ENCODE results near the gene TARBP2. TPM values are rescaled to one million over a fixed set of nuclear protein-coding genes. Genes with fewer than 3 reads are reported as not detected.
A peak's percentile ranks its signal among the peaks of the same experiment; 100 is the strongest.

The TARBP2 gene
- 38.3 TPM for total RNA-seq

GRCh38 chr12:53500776-53501614 lies at the start of gene TARBP2:
TSS of gene TARBP2 (plus strand) at chr12:53501283. CDS start at chr12:53501409, 126 bp downstream.
- DNase-seq (ENCODE audit: low spot score), result peak; percentile 100

GRCh38 chr12:53451661-53452158 lies 49.4 kb upstream of the TARBP2 start, which contains the start of gene PCBP2:
TSS of gene PCBP2 (plus strand) at chr12:53452102. CDS start at chr12:53454801, 2,699 bp downstream.
- DNase-seq (ENCODE audit: low spot score), result peak; percentile 98

- DNase-seq (ENCODE audit: low spot score), result peak; percentile 91
Measured at GRCh38 chr12:53452159-53453077, 48.7 kb upstream of the TARBP2 start.

- no peak for DNase-seq (ENCODE audit: low spot score)
Measured at GRCh38 chr12:53453953-53454640, 47.0 kb upstream of the TARBP2 start.

GRCh38 chr12:53454707-53455106 lies 46.4 kb upstream of the TARBP2 start:
- DNase-seq (ENCODE audit: low spot score), result no peak

- no peak for DNase-seq (ENCODE audit: low spot score)
Measured at GRCh38 chr12:53456654-53457366, 44.3 kb upstream of the TARBP2 start.

- no peak for DNase-seq (ENCODE audit: low spot score)
Measured at GRCh38 chr12:53459097-53459496, 42.0 kb upstream of the TARBP2 start.

- DNase-seq (ENCODE audit: low spot score), result no peak
Measured at GRCh38 chr12:53461059-53461458, 40.0 kb upstream of the TARBP2 start.

GRCh38 chr12:53461591-53461990 lies 39.5 kb upstream of the TARBP2 start:
- DNase-seq (ENCODE audit: low spot score), result no peak

- DNase-seq (ENCODE audit: low spot score), result no peak
Measured at GRCh38 chr12:53462935-53463334, 38.1 kb upstream of the TARBP2 start.

GRCh38 chr12:53463802-53464560 lies 37.1 kb upstream of the TARBP2 start:
- no peak for DNase-seq (ENCODE audit: low spot score)

GRCh38 chr12:53464685-53465418 lies 36.2 kb upstream of the TARBP2 start:
- no peak for DNase-seq (ENCODE audit: low spot score)

- no peak for DNase-seq (ENCODE audit: low spot score)
Measured at GRCh38 chr12:53465679-53466078, 35.4 kb upstream of the TARBP2 start.

GRCh38 chr12:53466640-53467039 lies 34.4 kb upstream of the TARBP2 start:
- DNase-seq (ENCODE audit: low spot score), result no peak

- no peak for DNase-seq (ENCODE audit: low spot score)
Measured at GRCh38 chr12:53467082-53467481, 34.0 kb upstream of the TARBP2 start.

GRCh38 chr12:53467880-53468279 lies 33.2 kb upstream of the TARBP2 start:
- no peak for DNase-seq (ENCODE audit: low spot score)

- DNase-seq (ENCODE audit: low spot score), result no peak
Measured at GRCh38 chr12:53468282-53468681, 32.8 kb upstream of the TARBP2 start.

GRCh38 chr12:53472056-53472582 lies 29.0 kb upstream of the TARBP2 start:
- DNase-seq (ENCODE audit: low spot score), result no peak

GRCh38 chr12:53474077-53474476 lies 27.0 kb upstream of the TARBP2 start:
- DNase-seq (ENCODE audit: low spot score), result no peak
